Fibroblast of the conjunctiva (primary cell): ENCODE results near the gene FGD4.

Experiments used
- DNase-seq: peaks from one replicate; pipeline ENCODE4 v3.0.0-alpha.2; 2010; ENCODE audit warnings: low read depth

Gene FGD4

DNA sequence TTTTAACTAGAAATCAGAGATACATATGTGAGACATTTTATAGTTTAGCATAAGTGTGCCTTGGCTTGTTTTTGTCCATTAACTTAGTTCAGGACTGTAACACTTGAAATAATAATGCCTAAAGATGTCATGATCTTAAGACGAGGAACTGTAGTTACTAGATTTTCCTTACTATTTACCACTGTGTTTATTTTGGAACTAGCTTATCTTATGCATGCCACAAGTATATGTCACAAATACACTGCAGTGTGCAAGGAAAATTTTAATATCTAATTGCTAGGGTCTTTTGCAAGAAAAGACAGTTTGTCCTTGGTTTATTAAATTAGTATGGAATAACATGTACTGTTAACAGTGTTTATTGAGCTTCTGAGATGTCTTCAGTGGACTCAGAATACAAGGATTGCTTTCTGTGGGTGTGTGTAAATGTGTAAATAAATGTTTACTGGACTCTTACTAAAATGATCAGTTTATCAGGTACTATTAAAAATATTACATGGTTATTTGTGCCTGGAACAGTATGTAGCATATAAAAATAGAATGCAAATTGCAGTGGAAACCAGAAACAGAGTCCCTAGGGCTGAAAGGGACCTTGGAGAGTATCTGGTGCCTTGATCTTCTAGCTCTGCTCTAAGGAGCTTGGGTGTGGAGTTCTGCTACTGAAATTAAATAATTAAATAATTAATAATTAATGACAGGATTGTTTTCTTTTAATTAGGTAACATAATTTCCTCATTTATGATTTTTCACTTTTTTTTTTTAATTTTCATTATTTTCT is 58.1 kb downstream of the FGD4 start:
- no peak for DNase-seq

- no peak for DNase-seq
Observed at GRCh38 chr12:32460638-32461037, 61.3 kb downstream of the FGD4 start.

GRCh38 chr12:32462908-32463307 is 63.5 kb downstream of the FGD4 start:
- DNase-seq, result no peak

DNA sequence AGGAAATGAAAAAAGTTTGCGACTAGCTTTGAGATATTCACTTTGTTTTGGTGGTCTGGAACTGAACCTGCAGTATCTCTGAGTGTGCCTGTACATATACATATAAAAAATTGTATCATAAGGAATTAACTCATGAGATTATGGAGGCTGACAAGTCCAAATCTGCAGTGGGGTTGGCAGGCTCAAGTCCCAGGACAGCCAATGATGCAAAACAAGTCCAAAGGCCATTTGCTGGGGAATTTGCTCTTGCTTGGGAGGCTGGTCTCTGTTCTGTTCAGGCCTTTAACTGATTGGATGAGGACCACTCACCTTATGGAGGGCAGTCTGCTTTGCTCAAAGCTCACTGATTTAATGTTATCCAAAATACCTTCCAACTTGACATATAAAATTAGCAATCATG is 66.8 kb downstream of the FGD4 start:
- no peak for DNase-seq

DNA sequence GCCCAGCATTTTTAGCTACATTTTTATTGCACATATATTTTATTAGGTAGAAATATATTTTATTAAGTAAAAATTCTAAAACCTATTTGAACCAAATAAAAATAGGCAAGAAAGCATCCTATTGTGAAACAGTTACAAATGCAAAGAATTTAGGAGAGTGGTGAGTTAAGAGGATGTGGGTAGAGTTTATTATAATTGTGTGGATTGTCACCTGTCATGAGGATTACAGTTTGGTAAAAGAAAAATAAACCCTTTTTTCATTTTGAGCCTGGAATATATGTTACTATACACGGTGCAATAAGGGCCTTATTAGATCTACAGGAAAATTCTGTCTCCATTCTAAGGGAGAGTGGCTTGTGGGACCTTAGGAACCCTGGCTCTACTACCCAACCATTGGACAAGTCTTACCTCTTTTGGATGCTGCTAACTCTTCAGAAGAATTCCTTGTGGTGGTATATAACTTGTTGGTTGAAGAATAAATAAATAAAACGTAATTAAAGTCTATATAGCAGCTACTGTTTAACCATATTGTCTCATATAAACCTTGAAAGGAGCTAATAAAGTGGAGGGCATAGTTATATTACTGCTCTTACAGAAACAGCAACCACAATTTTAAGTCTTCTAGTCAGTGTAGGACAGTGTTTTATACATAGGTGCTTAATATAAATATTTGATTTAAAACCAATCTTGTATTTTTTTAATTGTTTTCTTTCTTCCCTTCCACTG is 67.8 kb downstream of the FGD4 start:
- no peak for DNase-seq

- DNase-seq, result no peak
Observed at GRCh38 chr12:32467959-32468863, 68.9 kb downstream of the FGD4 start.

DNA sequence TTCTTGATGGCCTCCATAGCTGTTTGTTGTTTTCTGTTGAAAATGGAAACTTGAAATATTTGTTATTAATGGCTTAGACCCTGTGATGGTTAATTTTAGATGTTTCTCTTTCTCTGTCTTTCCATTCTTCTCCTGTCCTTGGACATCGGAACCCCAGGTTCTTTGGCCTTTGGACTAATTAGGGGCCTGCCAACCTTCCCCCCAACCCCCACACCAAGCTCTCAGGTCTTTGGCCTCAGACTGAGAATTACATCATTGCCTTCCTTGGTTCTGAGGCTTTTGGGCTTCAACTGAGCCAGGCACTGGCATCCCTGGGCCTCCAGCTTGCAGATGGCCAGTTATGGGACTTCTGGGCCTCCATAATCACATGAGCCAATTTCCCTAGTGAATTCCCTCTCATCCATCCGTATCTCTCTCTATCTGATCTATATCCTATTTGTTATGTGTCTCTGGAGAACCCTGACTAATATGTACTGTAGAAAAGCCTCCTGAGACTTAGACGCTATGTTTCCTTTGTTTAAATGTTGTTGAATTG is 71.6 kb downstream of the FGD4 start:
- DNase-seq, result no peak

- DNase-seq, result no peak
Observed at GRCh38 chr12:32471591-32472001, 72.2 kb downstream of the FGD4 start.

- DNase-seq, result no peak
Observed at GRCh38 chr12:32475724-32476123, 76.4 kb downstream of the FGD4 start.

- DNase-seq, result no peak
Observed at GRCh38 chr12:32476446-32476845, 77.1 kb downstream of the FGD4 start.

GRCh38 chr12:32477714-32478113 is 78.4 kb downstream of the FGD4 start:
- DNase-seq, result no peak

DNA sequence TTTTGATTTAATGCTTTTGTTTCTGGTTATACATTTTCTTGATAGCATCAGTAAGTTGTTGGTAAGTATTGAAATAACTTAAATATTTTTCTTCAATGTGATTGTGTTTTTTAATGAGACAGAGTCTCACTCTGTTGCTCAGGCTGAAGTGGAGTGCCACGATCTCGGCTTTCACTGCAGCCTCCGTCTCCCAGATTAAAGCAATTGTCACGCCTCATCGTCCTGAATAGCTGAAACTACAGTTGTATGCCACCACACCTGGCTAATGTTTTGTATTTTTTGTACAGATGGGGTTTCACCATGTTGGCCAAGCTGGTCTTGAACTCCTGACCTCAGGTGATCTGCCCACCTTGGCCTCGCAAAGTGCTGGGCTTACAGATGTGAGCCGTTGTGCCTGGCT is 78.8 kb downstream of the FGD4 start:
- no peak for DNase-seq

GRCh38 chr12:32478858-32479725 is 79.7 kb downstream of the FGD4 start:
- no peak for DNase-seq

DNA sequence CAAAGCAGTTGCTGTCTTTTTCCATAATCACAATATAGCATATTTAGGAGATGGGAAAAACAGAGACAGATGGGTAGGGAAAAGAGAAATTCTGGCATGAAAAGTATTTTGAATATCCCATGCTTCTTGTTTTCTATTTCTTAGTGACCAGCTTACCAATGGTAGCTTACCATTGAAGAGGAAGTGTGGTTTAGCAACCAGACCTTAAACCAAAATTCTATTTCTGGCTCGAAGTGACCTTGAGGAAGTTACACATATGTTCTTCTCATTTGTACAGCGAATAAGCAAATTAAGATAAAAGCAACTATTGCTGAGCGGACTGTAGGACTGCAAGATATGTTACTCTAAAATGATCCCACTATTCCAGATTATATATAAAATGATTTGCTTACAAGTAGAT is 82.9 kb downstream of the FGD4 start:
- DNase-seq, result no peak

DNA sequence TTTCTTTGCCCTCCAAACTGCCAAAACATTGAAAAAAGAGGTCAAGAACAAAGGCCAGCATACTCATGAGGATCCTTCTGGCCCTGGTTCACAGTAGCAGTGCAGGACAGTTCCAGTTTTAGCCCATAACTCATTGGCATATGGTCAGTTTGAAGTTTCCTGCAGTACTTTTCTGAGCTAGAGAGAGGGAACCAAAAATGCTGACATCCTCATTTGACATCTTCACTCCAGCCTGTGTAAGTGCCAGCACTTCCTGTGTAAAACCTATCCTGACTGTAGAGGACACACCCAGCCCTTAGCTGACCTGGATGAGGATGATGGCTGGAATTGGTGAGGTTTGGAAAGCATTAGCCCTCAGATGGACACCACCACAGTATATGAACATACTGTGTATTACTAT is 84.1 kb downstream of the FGD4 start:
- DNase-seq, result no peak

DNA sequence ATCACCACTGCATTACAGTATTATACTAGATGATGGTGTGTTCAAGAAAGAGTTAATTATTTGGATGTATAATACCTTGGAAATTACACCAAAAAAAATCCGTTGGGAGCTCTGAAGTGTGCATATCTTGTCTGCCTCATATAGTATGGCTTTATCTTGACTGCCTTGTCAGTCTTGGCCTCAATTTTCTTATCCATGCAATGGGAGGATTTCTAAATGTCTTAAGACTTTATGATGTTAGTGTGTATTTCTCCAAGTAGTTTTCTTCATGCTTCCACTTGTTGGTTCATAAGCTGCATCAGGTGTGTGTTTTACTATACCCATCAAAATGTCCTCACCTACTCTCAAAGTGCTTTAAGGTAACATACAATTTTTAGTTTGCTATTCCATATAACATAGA is 84.6 kb downstream of the FGD4 start:
- no peak for DNase-seq

DNA sequence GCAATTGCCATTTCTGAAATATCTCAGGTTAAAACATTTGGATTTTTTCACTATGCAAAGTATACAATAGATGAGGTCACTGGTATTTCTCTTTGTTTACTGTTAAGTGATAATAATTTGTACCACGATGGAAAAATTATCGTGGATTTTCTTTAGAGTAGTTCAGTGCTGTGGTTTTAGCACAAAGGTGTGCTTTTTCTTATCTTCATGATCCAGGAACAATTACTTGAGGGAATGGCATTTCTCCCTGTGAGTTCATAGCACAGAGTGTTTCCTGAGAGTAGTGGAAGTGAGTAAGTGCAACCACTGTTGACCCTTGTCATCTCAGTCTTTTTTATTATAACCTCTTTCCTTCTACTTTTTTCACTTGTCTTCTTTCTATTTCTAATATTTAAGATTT is 86.8 kb downstream of the FGD4 start:
- DNase-seq, result no peak

- DNase-seq, result no peak
Observed at GRCh38 chr12:32488132-32488531, 88.8 kb downstream of the FGD4 start.

GRCh38 chr12:32489070-32489469 is 89.7 kb downstream of the FGD4 start:
- peak; percentile 13 for DNase-seq

DNA sequence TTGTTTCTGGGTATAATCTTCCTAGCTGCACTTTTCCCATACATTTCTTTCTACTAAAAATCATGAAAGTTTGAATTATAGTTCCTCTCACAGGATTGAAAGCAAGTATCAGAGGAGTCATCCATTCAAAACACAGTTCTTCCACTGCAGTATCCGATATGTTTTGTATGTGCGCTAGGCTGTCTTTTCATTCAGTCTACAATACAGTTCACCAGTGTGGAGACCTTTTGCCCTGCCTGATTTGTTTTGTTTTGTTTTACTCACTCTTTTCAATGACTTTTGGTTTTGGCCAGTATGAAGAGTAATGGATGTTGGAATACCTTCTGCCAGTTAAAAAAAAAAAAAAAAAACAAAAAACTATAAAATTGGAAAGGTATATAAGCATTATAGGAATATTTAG is 91.4 kb downstream of the FGD4 start:
- no peak for DNase-seq

DNA sequence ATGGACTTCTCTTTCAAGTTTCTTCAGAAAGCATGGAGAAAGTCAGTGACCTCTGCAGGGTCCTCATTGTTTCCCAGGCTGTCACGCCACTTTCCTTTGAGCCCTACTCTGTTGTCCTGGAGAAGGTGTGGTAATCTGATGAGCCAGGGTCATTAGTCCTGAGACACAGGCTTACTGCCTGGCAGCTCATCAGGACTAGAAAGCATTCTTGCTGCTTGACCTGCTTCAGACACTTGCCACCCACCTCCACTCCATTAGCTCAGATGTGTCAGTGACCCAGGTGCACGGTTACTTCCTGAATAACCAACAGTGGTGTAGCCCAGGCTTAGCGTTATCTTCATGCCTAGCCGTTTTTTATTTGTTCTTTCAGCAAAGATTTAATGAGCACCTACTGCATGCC is 93.9 kb downstream of the FGD4 start:
- DNase-seq, result no peak
